ENCODE measurements around the gene PRTFDC1.

The PRTFDC1 gene

DNA sequence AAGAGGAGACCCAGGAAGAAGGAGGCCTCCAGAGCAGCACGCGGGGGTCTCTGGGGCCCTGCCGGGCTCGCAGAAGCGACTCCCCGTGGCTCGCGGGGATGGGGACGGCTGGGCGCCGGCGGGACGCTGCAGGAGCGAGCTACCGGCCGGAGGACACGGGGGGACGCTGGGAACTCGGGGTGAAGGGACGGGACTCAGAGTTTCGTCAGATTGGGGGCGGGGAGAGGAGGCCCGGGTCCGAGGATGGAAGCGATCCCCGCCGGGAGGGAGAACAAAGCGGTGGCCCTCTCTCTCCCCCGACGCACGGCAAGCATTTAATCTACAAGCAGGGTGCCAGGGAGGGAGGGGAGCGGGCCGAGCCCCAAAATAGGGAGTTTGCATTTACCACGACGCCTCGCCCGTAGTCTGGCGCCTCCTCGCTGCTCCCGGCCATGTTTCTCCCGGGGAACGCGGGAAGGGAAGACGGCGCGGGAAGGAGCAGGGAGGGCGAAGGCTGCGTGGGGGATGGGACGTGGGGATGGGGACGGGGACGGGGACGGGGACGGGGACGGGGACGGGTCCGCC is at the start of gene PRTFDC1:
TSS of gene PRTFDC1 (minus strand) at position 464 of the 564 bp plus-strand sequence. CDS start at position 433, 31 bp downstream.
- no peak for TF ChIP-seq CTCF (conservative IDR thresholded peaks at IDR 0.05)
- peak within 1 kb of the TSS; percentile 65 for H3K27ac ChIP-seq

DNA sequence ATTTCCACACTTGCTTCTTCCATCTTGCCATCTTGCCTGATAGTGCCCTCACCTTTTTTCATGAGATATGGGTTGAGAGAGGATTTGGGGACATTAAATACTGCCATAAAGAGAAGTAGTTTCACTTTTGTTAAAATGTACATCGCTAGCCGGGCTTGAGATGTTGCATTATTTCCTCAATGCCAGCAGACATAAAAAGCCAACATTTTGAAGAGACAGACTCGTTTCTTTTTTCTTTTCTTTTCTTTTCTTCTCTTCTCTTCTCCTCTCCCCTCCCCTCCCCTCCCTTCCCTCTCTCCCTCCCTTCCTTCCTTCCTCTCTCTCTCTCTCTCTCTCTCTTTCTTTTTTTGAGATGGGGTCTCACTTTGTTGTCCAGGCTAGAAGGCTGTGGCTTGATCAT is 45.6 kb upstream of the PRTFDC1 start:
- TF ChIP-seq CTCF (conservative IDR thresholded peaks at IDR 0.05): no peak

GRCh38 chr10:24995072-24995471 is 42.7 kb upstream of the PRTFDC1 start:
- no peak overlapping the region for H3K27ac ChIP-seq
- TF ChIP-seq CTCF (conservative IDR thresholded peaks at IDR 0.05): no peak

More for the DNA sequence above, 45.6 kb upstream of the PRTFDC1 start:
- no peak overlapping the region for H3K27ac ChIP-seq

DNA sequence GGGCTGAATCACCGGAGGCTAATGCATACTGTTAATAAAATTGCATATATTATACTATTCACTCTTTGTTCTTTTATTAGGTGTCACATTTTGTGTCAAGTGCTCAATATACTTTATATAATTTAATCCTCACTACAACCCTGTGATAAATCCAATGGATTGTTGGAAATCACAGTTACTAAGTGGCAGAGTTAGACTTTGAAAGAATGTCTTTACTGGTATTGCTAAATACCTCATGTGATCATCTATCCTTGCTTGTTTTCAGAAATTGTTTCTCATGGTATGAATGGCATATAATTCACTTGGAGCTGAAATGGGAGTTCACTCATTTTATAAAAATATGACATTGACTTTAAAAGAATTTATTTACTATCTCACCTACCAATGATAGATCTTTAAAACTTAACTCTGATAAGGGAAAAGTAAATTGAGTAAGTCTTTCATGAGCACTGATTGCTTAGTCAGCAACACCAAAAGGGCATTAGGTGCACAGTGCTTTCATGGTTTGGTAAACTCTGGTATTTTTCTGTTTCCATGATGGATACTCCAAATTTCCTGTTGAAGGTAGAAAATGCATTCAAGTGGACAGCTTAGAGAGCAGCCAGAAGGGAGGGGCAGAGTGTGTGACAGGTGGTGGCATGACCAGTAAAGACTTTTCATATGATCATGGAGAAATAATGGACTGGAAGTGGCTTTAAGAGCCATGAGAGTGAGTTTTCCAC is 41.0 kb upstream of the PRTFDC1 start:
- TF ChIP-seq CTCF (conservative IDR thresholded peaks at IDR 0.05): no peak
- H3K27ac ChIP-seq: no peak overlapping the region

DNA sequence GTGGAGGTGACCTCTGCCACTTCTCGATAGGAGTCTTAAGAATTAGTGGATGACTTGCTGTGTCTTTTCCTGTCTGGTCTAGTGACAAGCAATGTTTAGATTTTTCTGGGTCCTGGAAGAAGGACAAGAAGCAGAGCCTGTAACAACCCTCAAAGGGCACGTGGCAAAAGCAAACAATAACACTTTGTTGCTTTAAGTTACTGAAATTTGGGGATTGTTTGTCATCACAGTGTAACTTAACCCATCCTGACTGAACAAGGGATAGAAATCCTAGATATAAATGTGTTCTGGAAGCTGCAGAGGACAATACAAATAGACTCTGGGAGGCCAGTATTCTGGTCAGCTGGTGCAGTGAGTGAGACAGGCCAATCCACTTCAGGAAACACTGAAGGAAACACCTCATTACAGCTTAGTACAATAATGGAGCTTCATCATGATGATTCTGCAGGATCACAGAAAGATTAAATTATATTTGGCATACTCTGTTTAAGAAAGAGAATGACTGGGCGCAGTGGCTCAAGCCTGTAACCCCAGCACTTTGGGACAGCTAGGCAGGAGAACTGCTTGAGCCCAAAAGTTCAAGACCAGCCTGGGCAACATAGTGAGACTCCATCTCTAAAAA is 40.2 kb upstream of the PRTFDC1 start:
- no peak for TF ChIP-seq CTCF (conservative IDR thresholded peaks at IDR 0.05)
- H3K27ac ChIP-seq: no peak overlapping the region

DNA sequence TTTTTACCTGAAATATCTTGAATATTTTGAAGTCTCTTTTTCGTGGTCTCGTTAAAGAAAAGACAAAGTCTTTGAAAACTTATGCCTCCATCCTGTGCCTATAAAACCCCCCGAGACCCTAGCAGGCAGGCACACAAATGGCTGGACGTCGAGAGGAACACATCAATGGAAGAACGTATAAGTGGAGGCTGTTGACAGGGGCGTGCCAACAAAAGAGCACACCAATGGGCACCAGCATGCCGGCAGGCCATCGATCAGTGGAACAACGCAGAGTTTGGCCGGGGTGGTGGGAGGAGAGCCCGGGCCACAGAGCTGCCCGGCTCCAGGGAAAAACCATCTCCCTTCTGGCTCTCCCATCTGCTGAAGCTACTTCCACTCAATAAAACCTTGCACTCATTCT is 38.9 kb upstream of the PRTFDC1 start:
- no peak for TF ChIP-seq CTCF (conservative IDR thresholded peaks at IDR 0.05)
- no peak overlapping the region for H3K27ac ChIP-seq

DNA sequence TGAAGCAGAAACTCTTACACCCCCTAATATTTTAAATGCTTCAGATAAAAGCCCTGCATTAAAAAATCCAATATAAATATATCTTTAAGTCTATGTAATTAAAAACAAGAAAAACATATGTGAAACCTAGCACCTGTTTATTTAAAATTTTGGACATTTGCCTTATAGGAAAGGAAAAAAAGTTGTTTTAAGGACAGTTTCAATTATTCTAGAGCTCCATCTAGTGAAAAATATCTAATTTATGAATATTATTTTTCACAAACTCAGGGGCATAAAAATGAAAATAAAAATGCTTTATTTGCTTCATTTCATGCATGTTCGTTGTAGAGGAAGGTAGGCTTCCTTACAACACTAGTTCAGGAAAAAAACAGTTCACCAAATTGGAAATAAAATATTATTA is 37.5 kb upstream of the PRTFDC1 start:
- no peak for TF ChIP-seq CTCF (conservative IDR thresholded peaks at IDR 0.05)
- no peak overlapping the region for H3K27ac ChIP-seq
